HG02678 (cell line): ENCODE data around the gene PRRC2C.

Experiments
- ATAC-seq: cut with Tn5 transposase; IDR thresholded peaks from one replicate; pipeline ENCODE4 v1.9.1; 2021; ENCODE audit warnings: mild to moderate bottlenecking, moderate library complexity; ENCODE audit not compliant: unreplicated experiment

PRRC2C gene

GRCh38 chr1:171627020-171627419 lies 141.7 kb downstream of the PRRC2C start:
- ATAC-seq, result no peak

GRCh38 chr1:171628225-171628624 lies 142.9 kb downstream of the PRRC2C start:
- no peak for ATAC-seq

DNA sequence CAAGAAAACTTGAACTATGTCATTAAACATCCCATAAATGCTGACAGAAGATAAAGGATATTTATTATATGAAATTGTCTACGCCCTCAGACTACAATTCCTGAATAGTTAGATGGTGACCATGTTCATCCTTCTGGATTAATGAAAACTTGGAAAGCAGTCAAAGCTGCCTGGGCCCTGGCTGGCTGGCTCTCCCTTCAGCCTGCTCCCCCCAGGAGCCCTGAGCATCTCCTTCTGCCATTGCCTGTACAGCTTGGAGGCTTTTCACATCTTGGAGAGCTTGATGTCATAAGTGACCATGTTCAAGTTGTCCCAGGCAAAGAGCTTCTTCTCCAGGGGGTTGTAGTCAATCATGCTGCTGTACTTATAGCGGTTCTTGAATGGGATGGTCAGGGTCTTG lies 150.3 kb downstream of the PRRC2C start:
- ATAC-seq, result no peak

- no peak for ATAC-seq
These were observed 150.8 kb downstream of the PRRC2C start for GRCh38 chr1:171636141-171636540.

DNA sequence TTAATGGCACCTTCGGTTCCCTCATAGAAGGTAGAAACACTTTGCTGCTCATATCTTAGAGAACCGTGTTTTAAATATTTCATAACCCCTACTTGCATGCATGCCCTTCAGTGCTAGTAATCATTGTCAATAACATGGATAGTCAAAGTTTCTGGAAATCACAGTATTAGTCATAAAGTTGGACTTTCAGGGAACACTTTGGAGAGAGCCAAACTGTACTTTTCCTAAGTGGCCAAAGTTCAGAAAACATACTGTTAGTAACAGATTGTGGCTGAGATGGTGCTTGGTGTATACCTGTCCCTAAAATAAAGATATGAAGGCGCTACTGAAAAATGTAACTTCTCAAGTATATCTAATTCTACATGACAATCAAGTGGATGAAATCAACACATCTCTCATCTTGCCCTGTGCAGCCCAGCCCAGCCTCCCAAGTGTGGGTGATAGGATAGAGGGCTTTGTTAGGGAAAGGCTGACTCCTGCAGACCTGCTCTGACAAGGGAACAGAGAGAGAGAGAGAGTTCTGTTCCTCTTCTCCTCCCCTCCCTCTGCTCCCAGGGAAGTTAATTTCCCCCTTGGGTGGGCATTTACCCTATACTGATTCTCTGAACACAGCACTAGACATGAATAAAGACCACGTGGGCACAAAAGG lies 152.7 kb downstream of the PRRC2C start:
- no peak for ATAC-seq

GRCh38 chr1:171640225-171640624 lies 154.9 kb downstream of the PRRC2C start:
- no peak for ATAC-seq

DNA sequence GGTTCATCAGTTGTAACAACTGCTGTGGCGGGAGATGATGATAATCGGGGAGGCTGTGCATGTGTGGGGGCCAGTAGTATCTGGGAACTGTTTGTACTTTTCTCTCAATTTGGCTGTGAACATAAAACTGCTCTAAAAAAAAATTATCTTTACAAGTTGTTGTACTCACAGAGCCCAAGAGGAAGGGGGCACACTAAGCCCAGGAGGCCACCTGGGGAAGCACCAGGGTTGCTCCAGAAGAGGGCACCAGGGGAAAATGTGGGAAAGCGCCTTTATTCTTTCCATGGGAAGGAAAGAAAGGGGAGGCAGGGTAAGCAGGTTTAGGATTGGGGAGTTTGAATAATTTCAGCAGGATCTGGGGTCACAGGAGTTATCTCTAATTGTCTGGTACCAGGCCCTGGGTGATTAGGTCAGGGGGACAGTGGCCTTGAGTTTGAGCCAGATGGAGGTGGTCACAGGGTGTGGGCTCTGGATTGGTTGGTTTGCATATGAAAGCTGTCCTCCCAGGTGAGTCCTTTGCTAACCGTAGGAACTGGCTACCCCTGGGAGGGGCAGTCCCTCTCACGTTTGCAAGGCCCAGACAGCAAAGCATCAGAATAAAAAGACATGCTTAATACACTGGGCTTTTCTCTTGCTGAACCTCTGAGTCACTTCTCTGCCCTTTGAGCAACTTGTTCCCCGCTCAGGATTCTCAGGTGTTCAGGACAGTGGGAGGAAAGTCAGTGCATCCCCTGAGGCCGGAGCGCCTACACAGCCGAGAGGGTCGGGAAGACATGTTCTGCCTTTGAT lies 155.9 kb downstream of the PRRC2C start:
- no peak for ATAC-seq

DNA sequence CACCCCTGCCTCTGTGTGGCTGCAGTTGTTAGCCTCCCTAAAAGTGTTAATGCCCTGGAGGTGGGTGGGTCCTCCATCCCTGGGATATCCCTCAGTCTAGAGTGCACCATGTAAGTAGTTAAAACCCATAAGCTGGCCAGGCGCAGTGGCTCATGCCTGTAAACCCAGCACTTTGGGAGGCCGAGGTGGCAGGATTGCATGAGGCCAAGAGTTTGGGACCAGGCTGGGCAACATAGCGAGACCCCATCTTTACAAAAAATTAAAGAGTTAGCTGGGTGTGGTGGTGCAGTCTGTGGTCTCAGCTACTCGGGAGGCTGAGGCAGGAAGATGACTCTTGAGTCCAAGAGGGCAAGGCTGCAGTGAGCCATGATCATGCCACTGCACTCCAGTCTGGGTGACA lies 156.9 kb downstream of the PRRC2C start:
- no peak for ATAC-seq
